GM21786 (cell line): Measurements from ENCODE around the gene CFAP46.
"Not testable (repeated sequence)": the region's sequence is repeated elsewhere in the genome, so short reads cannot be mapped to it uniquely, and the experiment has no call there.

Experiments used
- ATAC-seq: cut with Tn5 transposase; IDR thresholded peaks from one replicate; pipeline ENCODE4 v1.9.1; 2021; ENCODE audit not compliant: unreplicated experiment

The CFAP46 gene

GRCh38 chr10:132832186-132832969 lies 110.0 kb downstream of the CFAP46 start:
- no peak for ATAC-seq

GRCh38 chr10:132829403-132829802 lies 113.0 kb downstream of the CFAP46 start:
- no peak for ATAC-seq

GRCh38 chr10:132828681-132829080 lies 113.7 kb downstream of the CFAP46 start:
- ATAC-seq: no peak

- no peak for ATAC-seq
Measured at GRCh38 chr10:132827861-132828539, 114.4 kb downstream of the CFAP46 start.

- ATAC-seq: no peak
Measured at GRCh38 chr10:132827423-132827789, 115.0 kb downstream of the CFAP46 start.

GRCh38 chr10:132826524-132827422 lies 115.6 kb downstream of the CFAP46 start:
- ATAC-seq: no peak

- not testable (repeated sequence) for ATAC-seq
Measured at GRCh38 chr10:132825783-132826523, 116.4 kb downstream of the CFAP46 start.

- no peak for ATAC-seq
Measured at GRCh38 chr10:132820056-132820455, 122.3 kb downstream of the CFAP46 start.

- no peak for ATAC-seq
Measured at GRCh38 chr10:132817701-132818211, 124.6 kb downstream of the CFAP46 start.

- no peak for ATAC-seq
Measured at GRCh38 chr10:132816718-132817117, 125.7 kb downstream of the CFAP46 start.

- ATAC-seq: no peak
Measured at GRCh38 chr10:132815168-132815857, 127.1 kb downstream of the CFAP46 start.

- no peak for ATAC-seq
Measured at GRCh38 chr10:132814469-132814856, 127.9 kb downstream of the CFAP46 start.

- ATAC-seq: no peak
Measured at GRCh38 chr10:132813560-132814468, 128.6 kb downstream of the CFAP46 start.

- no peak for ATAC-seq
Measured at GRCh38 chr10:132813001-132813401, 129.4 kb downstream of the CFAP46 start.

GRCh38 chr10:132812520-132812919 lies 129.8 kb downstream of the CFAP46 start:
- ATAC-seq: no peak

- no peak for ATAC-seq
Measured at GRCh38 chr10:132811891-132812481, 130.4 kb downstream of the CFAP46 start.

GRCh38 chr10:132810807-132811700 lies 131.3 kb downstream of the CFAP46 start:
- no peak for ATAC-seq
